UCSD-AML1 (cell line): ENCODE measurements around the gene SEMA4G.
A peak's percentile ranks its signal among the peaks of the same experiment; 100 is the strongest.

Experiments used
- DNase-seq: peaks from one replicate; lab custom pipeline; 2025; ENCODE audit not compliant: unreplicated experiment; lab: John Stamatoyannopoulos, UW

Gene SEMA4G

DNA sequence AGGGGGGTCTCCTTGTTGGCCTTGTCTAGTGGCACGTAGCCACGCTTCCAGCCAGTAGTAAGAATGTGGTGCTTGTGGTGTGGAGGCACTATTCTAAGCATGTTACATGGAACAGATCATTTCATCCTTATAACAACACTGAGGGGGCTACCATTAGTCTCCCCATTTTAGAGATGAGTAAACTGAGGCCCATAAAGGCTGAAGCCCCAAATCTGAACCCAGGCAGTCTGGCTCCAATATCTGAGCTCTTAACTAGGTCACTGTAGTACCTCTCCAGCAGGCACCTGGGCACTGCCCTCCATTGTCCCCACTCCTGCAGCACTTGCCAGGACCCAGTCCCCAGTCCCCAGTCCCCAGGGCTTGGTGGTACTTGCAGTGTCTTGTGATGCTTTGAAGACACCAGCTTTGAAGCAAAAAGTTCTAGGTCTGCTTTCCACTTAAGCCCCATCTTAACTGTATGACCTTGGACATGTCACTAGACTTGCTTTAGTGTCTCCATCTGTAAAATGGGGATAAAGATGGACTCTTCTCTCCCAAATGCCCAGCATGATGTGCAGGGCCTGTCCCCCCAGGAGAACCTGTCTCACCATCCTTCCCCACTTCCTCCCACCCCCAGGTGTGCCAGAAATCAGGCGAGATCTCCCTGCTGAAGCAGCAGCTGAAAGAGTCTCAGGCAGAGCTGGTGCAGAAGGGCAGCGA is 36.7 kb downstream of the SEMA4G start:
- no peak for DNase-seq

DNA sequence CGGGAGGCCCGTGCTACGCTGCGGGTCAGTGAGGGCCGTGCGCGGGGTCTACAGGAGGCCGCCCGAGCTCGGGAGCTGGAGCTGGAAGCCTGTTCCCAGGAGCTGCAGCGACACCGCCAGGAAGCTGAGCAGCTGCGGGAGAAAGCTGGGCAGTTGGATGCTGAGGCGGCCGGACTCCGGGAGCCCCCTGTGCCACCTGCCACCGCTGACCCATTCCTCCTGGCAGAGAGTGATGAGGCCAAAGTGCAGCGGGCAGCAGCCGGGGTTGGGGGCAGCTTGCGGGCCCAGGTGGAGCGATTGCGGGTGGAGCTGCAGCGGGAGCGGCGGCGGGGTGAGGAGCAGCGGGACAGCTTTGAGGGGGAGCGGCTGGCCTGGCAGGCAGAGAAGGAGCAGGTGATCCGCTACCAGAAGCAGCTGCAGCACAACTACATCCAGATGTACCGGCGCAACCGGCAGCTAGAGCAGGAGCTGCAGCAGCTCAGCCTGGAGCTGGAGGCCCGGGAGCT is 37.3 kb downstream of the SEMA4G start:
- no peak for DNase-seq

DNA sequence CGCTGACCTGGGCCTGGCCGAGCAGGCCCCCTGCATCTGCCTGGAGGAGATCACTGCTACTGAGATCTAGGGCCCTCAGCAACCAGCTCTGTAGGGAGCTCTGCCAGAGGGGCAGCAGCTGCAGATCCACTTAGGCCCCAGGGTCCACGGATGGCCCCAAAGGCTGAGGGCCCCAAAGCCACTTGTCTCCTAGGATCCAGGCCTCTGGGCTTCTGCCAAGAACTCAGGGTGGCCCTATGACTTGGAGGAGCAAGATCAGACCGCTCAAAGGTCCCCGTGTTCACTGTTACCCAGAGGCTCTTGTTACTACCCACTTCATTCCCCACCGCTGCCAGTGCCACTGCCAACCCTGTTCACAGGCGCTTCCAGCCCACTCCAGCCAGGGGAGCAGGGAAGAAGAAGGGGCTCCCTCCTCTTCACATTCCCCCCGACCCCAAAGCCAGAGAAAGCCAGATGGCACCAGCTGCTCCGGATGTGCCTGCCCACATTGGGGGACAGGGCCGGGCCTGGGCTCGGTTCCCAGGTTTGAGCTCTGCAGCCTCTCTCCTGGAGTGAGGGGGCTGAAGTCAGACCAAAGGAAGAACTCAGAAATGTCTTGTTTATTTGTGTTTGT is 37.9 kb downstream of the SEMA4G start:
- DNase-seq, result no peak

DNA sequence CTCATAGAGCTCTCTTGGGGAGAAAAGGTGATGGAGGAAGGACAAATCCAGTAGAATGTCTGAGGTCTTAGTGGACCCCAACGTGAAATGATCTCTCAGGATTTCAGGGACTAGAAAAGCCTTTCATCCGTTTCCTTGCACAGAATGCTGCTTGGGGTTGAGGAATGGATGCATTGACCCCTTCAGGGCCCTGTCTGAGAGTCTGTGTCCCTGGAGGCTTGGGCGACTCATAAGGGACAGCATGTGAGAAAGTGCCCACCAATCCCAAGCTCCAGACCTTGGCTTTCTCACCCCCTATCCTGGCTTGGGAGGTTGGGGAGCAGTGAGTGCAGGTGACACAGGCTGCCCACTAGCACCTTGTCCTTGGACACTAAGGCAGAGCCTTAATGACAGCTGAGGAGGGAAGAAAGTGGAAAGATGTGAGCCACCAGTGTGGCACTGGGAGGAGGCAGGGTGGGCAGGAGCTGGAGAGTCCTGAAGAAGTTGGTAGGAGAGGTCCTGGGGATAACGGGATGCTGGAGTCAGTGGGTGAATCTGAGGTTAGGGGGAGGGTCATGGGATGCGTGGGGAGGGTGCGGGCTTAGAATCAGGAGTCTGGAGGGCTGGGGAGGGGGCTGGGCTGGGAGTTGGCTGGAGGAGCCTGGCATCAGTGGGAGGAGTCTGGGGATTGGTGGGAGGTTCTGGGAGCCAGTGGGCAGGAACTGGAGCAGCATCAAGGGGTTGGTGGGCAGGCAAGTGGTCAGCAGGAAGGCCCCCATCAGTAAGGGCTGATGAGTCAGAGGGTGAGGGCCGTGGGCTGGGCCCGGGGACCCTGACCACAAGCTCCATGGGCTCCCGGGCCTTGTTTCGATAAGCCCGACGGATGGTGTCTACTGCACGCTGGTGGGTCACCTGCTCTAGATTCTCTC is 38.9 kb downstream of the SEMA4G start:
- DNase-seq, result no peak

DNA sequence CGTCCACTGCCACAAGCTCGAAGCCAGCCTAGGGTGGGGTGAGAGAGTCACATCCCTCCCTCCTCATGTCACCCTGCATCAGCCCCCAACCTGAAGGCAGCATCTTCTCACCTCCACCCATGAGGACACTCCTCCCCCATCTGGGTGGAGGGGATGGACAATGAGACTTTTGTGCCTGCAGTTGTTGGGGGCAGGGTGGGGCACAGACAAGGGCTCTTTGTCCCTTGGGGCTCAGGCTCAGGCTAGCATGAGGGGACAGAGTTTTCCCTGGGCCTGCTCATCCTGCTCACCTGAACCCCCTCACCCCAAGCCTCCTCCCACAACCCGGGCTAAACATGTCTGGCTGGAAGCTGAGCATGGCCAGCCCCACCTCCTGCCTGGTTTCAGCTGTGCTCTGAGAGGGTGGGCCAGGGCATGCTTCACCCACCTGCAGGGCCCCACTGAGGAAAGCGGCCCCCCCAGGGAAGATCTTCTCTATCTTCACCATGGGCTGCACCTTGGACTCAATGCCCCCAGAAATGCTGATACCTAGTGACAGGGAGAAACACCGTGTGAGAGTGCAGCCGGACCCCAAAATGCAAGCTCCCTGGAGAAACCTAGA is 39.6 kb downstream of the SEMA4G start:
- no peak for DNase-seq

DNA sequence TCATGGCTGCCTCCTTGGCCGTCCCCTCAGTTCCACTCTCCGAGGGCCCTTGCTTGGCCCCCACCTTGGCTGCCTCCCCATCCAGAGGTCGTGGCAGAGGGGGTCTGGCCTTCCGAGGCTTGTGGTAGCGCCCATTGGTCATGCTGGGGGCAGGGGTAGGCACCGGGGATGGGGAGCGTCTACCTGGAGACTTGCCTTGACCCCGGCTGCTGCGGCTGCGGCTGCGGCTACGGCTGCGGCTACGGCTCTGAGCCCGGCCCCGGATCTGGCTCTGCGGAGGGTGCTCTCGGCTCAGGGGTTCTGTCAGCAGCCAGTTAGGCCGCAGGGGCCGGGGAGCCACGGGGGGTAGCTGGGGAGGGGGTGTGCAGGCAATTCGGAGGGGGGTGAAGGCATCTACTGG is 41.0 kb downstream of the SEMA4G start:
- DNase-seq, result no peak

DNA sequence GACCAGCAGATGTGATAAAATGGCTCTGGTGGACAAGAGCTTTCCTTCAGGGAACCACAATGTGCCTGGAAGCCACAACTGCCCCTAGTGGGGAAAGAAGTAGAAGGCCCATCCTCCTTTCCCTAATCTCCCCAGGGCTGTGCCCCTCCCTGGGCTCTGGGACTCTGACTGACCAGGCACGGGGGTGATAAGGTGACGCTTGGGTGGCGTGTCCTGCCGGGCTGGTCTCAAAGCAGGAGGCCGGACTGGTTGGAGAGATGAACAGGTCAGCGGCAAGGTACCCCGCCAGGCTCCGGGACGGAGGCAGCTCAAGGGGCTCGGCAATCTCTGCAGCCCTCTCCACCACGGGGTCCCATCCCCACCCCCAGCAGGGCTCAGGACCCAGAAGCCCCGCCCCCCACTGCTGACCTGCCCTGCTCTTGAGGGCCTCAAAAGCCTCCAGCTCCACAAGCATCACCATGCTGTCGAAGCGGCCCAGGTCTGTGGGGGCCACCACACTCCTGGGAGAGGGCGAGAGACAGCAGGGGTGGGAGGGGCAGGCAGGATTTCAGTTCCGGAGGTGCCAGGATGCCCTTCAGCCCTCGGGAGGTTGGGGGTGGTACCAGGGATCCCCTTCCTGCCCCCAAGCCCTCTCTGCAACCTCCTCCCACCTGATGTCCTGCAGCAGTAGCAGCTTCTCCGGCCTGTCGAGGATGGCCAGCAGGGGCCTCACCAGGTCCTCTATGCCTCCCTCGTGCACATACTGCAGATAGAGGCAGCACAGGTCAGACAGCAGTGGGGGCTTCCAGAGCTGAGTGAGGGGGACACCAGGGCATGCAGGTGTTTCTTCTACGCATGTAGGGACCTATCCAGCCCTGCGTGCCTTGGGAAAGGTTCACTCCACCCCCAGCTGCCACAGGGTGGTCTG is 42.5 kb downstream of the SEMA4G start:
- peak; percentile 26 for DNase-seq

DNA sequence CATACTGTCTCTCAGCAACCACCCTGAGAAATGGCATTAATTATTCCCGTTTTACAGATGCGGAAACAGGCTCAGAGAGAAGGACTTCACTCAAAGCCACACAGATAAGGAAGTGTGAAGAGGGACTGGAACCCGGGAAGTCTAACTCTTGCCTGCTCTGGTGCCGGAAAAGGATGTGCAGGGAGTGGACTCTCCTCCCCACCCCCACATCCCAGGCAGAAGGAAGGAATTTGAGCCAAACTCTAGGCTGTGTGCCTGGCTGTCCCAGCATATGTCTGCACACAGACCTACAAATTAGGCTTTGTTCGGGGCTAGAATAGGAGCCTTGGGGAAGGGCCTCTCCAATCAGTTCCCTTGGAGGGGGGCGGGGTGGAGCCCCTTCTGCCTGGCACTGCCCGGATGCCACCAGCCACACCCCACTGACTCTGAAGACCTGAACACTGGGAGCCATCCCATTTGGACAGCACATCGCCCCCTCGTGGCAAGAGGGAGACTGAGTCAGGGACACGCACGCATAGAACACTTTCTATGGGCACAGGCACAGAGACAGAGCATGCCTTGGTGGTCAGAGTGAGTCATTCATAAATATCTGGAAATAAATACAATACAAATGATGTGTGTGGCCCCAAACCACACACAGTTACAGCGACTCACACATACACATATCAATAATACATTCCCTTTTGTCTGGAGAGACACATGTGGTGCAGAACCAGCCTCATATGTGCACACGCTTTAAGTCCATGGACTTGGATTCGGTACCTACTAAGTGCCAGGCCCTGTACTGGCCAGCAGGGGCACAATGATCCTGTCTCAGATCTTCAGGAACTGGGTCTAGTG is 43.4 kb downstream of the SEMA4G start:
- DNase-seq, result peak; percentile 87

DNA sequence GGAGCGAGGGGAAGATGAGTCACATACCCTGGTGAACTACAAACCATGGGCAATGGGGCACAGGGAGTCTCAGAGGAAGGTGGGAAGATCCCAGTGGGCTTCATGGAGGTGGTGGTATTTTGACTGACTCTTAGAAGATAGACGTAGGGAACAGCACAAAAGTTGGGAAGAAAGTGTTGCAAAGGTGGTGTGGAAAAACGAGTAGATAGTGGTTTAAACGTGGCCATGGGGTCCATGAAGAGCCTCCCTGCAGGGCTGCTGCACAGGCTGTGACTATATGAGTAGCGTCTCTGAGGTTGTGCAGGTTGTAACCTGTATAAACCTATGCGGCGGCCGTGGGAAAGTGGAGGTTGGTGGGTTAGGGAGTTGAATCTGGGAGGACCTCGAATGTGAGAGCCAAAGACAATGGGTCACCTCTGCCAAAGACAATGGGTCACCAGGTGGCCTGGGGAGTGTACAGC is 44.1 kb downstream of the SEMA4G start:
- no peak for DNase-seq

DNA sequence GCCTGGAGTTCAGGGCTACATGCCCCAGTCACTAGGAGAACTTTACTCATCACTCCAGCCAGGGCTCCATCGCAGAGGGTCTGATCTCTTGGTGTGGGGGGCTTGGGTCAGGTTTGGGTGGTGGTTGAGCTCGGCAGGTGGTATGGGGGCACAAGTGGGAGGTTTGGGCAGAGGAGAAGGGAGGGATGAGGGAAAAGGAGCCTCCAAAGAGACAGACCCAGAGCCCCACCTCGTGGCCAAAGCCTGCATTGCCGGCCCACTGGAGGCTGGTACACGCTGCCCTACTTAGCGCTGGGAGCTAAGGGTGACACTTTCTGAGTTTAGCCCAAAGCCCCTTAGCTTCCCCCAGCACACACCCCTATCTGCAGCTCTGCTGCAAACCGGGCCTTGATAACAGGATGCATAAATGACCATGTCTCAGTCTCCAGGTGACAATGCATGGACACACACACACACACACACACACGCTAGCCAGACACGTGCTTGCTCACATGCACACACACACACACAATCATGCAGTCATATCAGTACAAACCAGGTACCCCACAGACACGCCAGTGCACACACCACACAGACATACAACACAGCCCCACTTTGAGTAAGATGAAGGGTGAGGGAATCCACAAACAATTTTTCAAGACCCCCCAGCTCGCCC is 45.1 kb downstream of the SEMA4G start:
- peak; percentile 83 for DNase-seq

DNA sequence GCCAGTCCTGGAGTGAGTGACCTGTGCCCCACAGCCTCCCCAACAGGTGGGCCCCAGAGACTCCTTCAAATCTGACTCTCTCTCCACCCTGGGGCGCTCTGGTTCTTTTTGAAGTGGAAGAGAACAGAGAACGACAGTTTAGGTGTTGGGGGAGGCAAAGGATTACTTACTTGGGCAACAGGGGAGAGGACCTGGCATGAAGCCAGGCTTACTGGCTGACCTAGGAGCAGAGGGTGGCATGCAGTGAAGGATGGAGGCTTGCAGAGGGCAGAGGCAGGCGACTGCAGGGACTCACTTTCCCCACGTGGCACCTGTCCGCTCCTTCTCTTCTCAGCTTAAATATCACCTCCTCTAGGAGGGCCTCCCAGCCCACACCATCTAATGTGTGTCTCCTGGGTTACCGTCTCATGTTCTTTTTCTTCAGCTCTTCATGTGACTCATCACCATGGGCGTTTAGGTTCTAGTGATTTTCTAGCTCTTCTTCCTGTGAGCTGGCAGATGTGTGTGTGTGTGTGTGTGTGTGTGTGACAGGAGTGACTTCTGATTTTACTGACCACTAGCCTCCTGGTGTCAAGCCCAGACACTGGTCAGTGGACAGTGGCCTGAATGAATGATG is 45.8 kb downstream of the SEMA4G start:
- DNase-seq, result no peak

DNA sequence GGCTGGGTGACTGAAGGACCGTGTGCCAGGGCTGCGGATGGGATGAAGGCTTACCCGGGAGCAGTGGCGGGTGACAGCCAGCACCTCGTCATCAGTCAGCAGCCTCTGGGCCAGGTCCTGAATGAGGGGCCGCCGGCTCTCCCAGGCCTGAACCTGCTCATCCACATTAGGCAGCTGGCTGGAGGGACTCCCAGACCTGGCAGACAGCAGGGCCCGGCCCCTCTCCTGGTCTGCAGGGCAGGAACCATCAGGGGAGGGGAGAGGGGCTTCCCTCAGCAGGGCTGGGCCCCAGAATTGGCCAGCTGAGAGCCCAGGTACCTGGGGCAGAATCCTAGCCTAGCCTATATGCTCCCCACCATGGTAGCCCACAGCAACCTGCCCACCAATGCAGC is 46.3 kb downstream of the SEMA4G start:
- DNase-seq, result no peak

DNA sequence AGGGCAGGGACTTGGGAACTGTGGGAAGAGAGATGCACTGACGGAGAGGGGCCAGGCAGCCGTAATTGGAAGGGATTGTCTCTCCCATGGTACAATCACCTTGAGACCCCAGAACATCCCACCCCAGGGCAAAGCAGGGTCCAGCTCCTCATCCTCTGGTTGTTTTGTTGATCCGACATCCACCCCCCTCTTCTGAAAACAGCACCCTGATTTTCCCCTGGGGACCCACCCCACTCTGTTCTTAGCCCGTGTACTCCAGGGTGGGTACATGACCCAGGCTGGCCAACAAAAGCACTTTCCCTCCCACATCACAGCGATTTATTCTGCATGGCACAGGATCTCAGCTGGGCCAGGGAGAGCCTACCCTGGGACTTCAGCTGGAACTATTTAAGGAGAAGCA is 47.5 kb downstream of the SEMA4G start:
- no peak for DNase-seq

DNA sequence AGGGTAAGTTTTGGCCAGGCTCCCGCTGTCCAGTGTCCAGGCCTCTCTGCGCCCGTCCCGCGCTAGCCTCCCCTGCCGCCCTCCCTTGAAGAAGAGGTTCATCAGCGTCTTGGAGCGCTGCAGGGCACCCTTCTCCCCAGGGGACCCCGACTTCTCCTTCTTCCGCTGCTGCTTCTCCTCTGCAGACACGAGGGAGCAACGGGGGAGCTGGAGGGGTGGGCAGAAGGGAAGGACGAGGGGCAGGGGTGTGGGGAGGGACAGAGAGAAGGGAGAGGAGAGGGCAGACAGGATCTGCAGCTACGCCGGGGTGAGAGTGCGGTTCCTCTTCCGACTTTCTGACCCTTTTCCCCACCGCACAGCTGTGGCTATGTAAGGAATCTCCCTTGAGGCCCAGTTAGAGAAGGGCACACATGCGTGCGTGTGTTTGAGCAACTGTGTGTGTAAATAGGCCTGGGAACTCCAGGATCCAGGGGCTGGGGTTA is 48.9 kb downstream of the SEMA4G start:
- peak; percentile 27 for DNase-seq

DNA sequence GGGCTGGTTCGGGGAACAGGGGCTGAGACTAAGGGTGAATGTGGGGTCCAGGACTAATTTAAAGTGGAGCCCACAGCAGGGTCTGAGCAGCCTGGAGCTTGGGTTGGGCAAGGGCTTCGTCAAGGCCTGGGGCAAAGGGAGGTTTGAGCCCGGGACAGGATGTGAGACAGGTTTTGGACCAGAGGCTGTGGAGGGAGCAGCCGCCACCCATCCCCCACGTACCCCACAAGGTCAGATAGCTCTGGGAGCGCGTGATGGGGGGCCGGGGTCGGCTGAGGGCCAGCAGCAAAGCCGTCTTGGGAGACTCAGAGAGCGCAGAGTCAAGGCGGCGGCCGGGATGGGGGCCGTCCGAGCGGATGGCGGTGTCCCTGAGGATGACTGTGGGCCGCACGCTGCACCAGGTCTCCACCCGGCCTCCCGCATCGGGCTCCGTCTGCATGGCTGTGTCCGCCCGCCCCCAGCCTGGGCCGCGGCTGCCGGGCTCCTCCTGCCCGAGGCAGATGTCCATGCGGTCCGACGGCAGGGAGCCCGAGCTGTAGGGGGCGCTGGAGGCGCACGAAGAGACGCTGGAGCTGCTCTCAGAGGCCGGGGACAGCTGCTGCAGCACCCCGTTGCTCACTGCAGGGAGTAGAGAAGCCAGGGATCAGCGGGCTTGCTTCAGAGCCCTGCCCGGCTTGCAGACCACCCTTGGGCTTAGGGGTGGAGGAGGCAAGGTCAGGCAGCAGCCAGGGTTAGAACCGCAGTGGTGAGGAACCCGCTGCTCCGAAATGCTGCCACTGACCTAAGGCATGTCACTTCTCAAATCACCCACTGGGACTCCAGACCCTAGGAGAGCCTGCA is 49.5 kb downstream of the SEMA4G start:
- peak; percentile 90 for DNase-seq
